Measurements from ENCODE around the gene SHKBP1.
"Not testable (repeated sequence)": the region's sequence is repeated elsewhere in the genome, so short reads cannot be mapped to it uniquely, and the experiment has no call there.

GRCh38 chr19:40547190-40547589 lies 29.5 kb upstream of the SHKBP1 start:
- TF ChIP-seq ZFP3 (CRISPR knock-in tag; IDR thresholded peaks at IDR 0.05); ZNF70 (CRISPR knock-in tag; IDR thresholded peaks at IDR 0.05); POU6F1 (CRISPR knock-in tag; IDR thresholded peaks at IDR 0.05; ENCODE audit: borderline replicate concordance, low read depth): not testable (repeated sequence)

All from SK-N-SH treated with all-trans-retinoic acid at 6 μM for 48 hours (cell line).